ENCODE results near the gene FBXW12. TPM values are rescaled to one million over a fixed set of nuclear protein-coding genes. Genes with fewer than 3 reads are reported as not detected.
A peak's percentile ranks its signal among the peaks of the same experiment; 100 is the strongest.

FBXW12 gene
- total RNA-seq, 1 donor from 2014 or later = not detected

- Histone ChIP-seq H3K4me3 (no peak overlapping the region), H3K4me1 (peaks cover 11% of the 10 kb centered on the region), H3K27me3 (no peaks in the 10 kb centered on the region), H3K9me3 (no peaks in the 10 kb centered on the region), H3K36me3 (peaks cover 0 to 63% of the 10 kb centered on the region in 2 donors), H3K27ac (peak overlapping the region; percentile 48)
- TF ChIP-seq POLR2A (IDR thresholded peaks at IDR 0.05) (no peak), CTCF (IDR thresholded peaks at IDR 0.05) (no peak), POLR2AphosphoS5 (IDR thresholded peaks at IDR 0.05; ENCODE audit: insufficient read depth in 1 of 2, low read depth in 1 of 2) (no peak)
- no peak for DNase-seq (ENCODE audit: extremely low spot score in 2 of 2)
- intact Hi-C loops (cut with DNase I) = no loop called here
Observed at GRCh38 chr3:48405971-48406370, 34.0 kb downstream of the FBXW12 start.

GRCh38 chr3:48406443-48407431 lies 34.7 kb downstream of the FBXW12 start:
- no peak overlapping the region for H3K4me3 ChIP-seq
- no peaks in the 10 kb centered on the region for H3K27me3 ChIP-seq
- peak in 1 of 2 donors; percentile 79 for DNase-seq (ENCODE audit: extremely low spot score in 2 of 2)
- H3K9me3 ChIP-seq = no peaks in the 10 kb centered on the region
- intact Hi-C loops (cut with DNase I) = no loop called here
- TF ChIP-seq CTCF (IDR thresholded peaks at IDR 0.05) (no peak), POLR2A (IDR thresholded peaks at IDR 0.05) (no peak), POLR2AphosphoS5 (IDR thresholded peaks at IDR 0.05; ENCODE audit: insufficient read depth in 1 of 2, low read depth in 1 of 2) (no peak)
- H3K36me3 ChIP-seq = peaks cover 0 to 71% of the 10 kb centered on the region in 2 donors
- H3K27ac ChIP-seq = no peak overlapping the region
- H3K4me1 ChIP-seq = peaks cover 4% of the 10 kb centered on the region

GRCh38 chr3:48407542-48408099 lies 35.6 kb downstream of the FBXW12 start:
- peaks cover 0 to 80% of the 10 kb centered on the region in 2 donors for H3K36me3 ChIP-seq
- H3K4me1 ChIP-seq = peaks cover 2% of the 10 kb centered on the region
- no peak overlapping the region for H3K27ac ChIP-seq
- no peaks in the 10 kb centered on the region for H3K9me3 ChIP-seq
- no peak overlapping the region for H3K4me3 ChIP-seq
- no peak for DNase-seq (ENCODE audit: extremely low spot score in 2 of 2)
- no peaks in the 10 kb centered on the region for H3K27me3 ChIP-seq
- intact Hi-C loops (cut with DNase I) = no loop called here
- no peak for TF ChIP-seq CTCF (IDR thresholded peaks at IDR 0.05)
- TF ChIP-seq POLR2AphosphoS5 (IDR thresholded peaks at IDR 0.05; ENCODE audit: insufficient read depth in 1 of 2, low read depth in 1 of 2) = no peak
- TF ChIP-seq POLR2A (IDR thresholded peaks at IDR 0.05) = no peak

- Histone ChIP-seq H3K4me1 (peaks cover 11% of the 10 kb centered on the region), H3K27ac (no peak overlapping the region), H3K27me3 (no peaks in the 10 kb centered on the region), H3K36me3 (peaks cover 0 to 88% of the 10 kb centered on the region in 2 donors), H3K4me3 (no peak overlapping the region), H3K9me3 (no peaks in the 10 kb centered on the region)
- DNase-seq (ENCODE audit: extremely low spot score in 2 of 2) = no peak
- TF ChIP-seq POLR2AphosphoS5 (IDR thresholded peaks at IDR 0.05; ENCODE audit: insufficient read depth in 1 of 2, low read depth in 1 of 2) = no peak
- TF ChIP-seq CTCF (IDR thresholded peaks at IDR 0.05) = no peak
- TF ChIP-seq POLR2A (IDR thresholded peaks at IDR 0.05) = no peak
- intact Hi-C loops (cut with DNase I) = no loop called here
Observed at GRCh38 chr3:48408823-48409281, 36.8 kb downstream of the FBXW12 start.
